DOHH2 (cell line): ENCODE measurements around the gene FARS2.

Source experiments
- EZH2phosphoT487 ChIP-seq: fragments of 200-600 bp; sonication (generic); IDR thresholded peaks from 2 replicates; pipeline ENCODE4 v1.6.1; 2017; ENCODE audit warnings: borderline replicate concordance, mild to moderate bottlenecking, antibody characterized with exemption, low read length, moderate library complexity, mixed read lengths
- TF ChIP-seq, protein P1 (sequence below): fragments of 200-600 bp; sonication (generic); IDR thresholded peaks from one replicate; pipeline ENCODE4 v1.5.1; 2014; ENCODE audit warnings: antibody characterized with exemption, mild to moderate bottlenecking, low read depth, low read length; ENCODE audit not compliant: poor library complexity, severe bottlenecking

- TF ChIP-seq, protein P1, sequence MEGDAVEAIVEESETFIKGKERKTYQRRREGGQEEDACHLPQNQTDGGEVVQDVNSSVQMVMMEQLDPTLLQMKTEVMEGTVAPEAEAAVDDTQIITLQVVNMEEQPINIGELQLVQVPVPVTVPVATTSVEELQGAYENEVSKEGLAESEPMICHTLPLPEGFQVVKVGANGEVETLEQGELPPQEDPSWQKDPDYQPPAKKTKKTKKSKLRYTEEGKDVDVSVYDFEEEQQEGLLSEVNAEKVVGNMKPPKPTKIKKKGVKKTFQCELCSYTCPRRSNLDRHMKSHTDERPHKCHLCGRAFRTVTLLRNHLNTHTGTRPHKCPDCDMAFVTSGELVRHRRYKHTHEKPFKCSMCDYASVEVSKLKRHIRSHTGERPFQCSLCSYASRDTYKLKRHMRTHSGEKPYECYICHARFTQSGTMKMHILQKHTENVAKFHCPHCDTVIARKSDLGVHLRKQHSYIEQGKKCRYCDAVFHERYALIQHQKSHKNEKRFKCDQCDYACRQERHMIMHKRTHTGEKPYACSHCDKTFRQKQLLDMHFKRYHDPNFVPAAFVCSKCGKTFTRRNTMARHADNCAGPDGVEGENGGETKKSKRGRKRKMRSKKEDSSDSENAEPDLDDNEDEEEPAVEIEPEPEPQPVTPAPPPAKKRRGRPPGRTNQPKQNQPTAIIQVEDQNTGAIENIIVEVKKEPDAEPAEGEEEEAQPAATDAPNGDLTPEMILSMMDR: no peak
- TF ChIP-seq EZH2phosphoT487: no peak
Observed at GRCh38 chr6:5674141-5674540, 412.8 kb downstream of the FARS2 start.
